Lung (tissue), 12 donors: ENCODE results near the gene UBE2O. TPM values are rescaled to one million over a fixed set of nuclear protein-coding genes. Genes with fewer than 3 reads are reported as not detected.

ENCODE experiments used
- ATAC-seq: fragments of 200-7000 bp; cut with Tn5 transposase; one replicate; pipeline ENCODE4 v1.9.1; 2020; ENCODE audit warnings: moderate number of reproducible peaks; ENCODE audit not compliant: insufficient read depth, low FRiP score
- DNase-seq, 3 donors: peaks; one replicate each; pipeline ENCODE4 v3.0.0-alpha.2; 2013 to 2017
- H3K27ac ChIP-seq, 2 donors: one replicate each; pipeline ENCODE4 v1.5.1; 2013; ENCODE audit warnings: mild to moderate bottlenecking in 2 of 2, moderate library complexity in 2 of 2, control low read depth in 1 of 2, inconsistent platforms in 1 of 2, low read depth in 1 of 2, low read length in 1 of 2
- H3K27me3 ChIP-seq, 3 donors: one replicate each; pipeline ENCODE4 v1.5.1; 2013; ENCODE audit warnings: low read length in 2 of 3; ENCODE audit not compliant: control insufficient read depth in 3 of 3, insufficient read depth in 3 of 3
- H3K36me3 ChIP-seq, 4 donors: one replicate each; pipeline ENCODE4 v1.5.1; 2013; ENCODE audit warnings: low read length in 4 of 4, mild to moderate bottlenecking in 1 of 4, moderate library complexity in 1 of 4; ENCODE audit not compliant: control insufficient read depth in 4 of 4, insufficient read depth in 4 of 4
- H3K4me1 ChIP-seq, 5 donors: one replicate each; pipeline ENCODE4 v1.5.1; 2013; ENCODE audit warnings: low read length in 5 of 5, mild to moderate bottlenecking in 2 of 5, moderate library complexity in 1 of 5; ENCODE audit not compliant: control insufficient read depth in 5 of 5, insufficient read depth in 5 of 5
- H3K4me3 ChIP-seq: one replicate; pipeline ENCODE4 v1.5.1; 2013; ENCODE audit warnings: mild to moderate bottlenecking, control low read depth, moderate library complexity
- H3K9ac ChIP-seq, 2 donors: one replicate each; pipeline ENCODE4 v1.5.1; 2013; ENCODE audit warnings: low read length in 2 of 2, control low read depth in 1 of 2; ENCODE audit not compliant: insufficient read depth in 1 of 2
- H3K9me3 ChIP-seq, 4 donors: one replicate each; pipeline ENCODE4 v1.5.1; 2013; ENCODE audit warnings: low read length in 3 of 4, mild to moderate bottlenecking in 1 of 4, moderate library complexity in 1 of 4; ENCODE audit not compliant: control insufficient read depth in 4 of 4, insufficient read depth in 3 of 4
- CTCF ChIP-seq: IDR thresholded peaks from 2 replicates; pipeline ENCODE4 v1.5.1; 2012; ENCODE audit warnings: mild to moderate bottlenecking; ENCODE audit errors: control extremely low read depth, extremely low read depth
- WGBS, 2 donors: extraction: QIAGEN DNeasy Blood & Tissue Kit; methylation state at CpG; one replicate each; pipeline ENCODE4 v1.1.7; 2013; 5-methylcytosine and 5-hydroxymethylcytosine counted together
- polyA plus RNA-seq, 2 donors: library from polyadenylated mRNA; stranded (reverse); fragments of 200-250 nt; gene quantifications; one replicate each; pipeline ENCODE4 v1.2.1, GENCODE V29; 2013
- total RNA-seq, 2 donors: library from RNA; depleted of rRNA in 1 of 2; stranded (reverse); fragments of >200 nt in 1 of 2; gene quantifications; one replicate each; pipeline ENCODE4 v1.2.1, GENCODE V29; 2014 to 2021
- donor health status: control.
- donor health status: control.
- donor health status: Bipolar disorder and iron deficiency.
- donor health status: healthy.
- donor health status: DM: yes; HTN: yes; CAD: no.

UBE2O gene
- total and polyA plus RNA-seq, 4 donors: 10.8 to 24.6 (median 17.7) TPM

GRCh38 chr17:76446449-76447231, 6.3 kb downstream of the UBE2O start:
- Histone ChIP-seq H3K9ac (no peak overlapping the region), H3K9me3 (no peaks in the 10 kb centered on the region), H3K4me3 (no peak overlapping the region), H3K27ac (peak overlapping the region; percentile 13 to 84), H3K27me3 (no peaks in the 10 kb centered on the region), H3K36me3 (peaks cover 0 to 4% (median 0%) of the 10 kb centered on the region in 4 donors), H3K4me1 (peaks cover 0 to 24% (median 11%) of the 10 kb centered on the region in 5 donors)
- ATAC-seq (peak; percentile 63), DNase-seq (no peak)
- TF ChIP-seq CTCF: no peak
- 52 to 62% methylated on average over 9 of the region's 9 CpGs for WGBS, 2 donors

- Histone ChIP-seq H3K27me3 (no peaks in the 10 kb centered on the region), H3K27ac (peak overlapping the region; percentile 59 to 84), H3K9ac (no peak overlapping the region), H3K4me1 (peaks cover 0 to 25% (median 10%) of the 10 kb centered on the region in 5 donors), H3K4me3 (no peak overlapping the region), H3K36me3 (peaks cover 0 to 4% (median 0%) of the 10 kb centered on the region in 4 donors), H3K9me3 (no peaks in the 10 kb centered on the region)
- DNase-seq (no peak), ATAC-seq (no peak)
- no peak for TF ChIP-seq CTCF
- WGBS, 2 donors: 68 to 76% methylated on average over 10 of the region's 10 CpGs
Measured at GRCh38 chr17:76445697-76446448, 7.1 kb downstream of the UBE2O start.

- ATAC-seq: no peak
- Histone ChIP-seq H3K9ac (no peak overlapping the region), H3K36me3 (peaks cover 0 to 4% (median 0%) of the 10 kb centered on the region in 4 donors), H3K27me3 (no peaks in the 10 kb centered on the region), H3K4me1 (peaks cover 0 to 32% (median 10%) of the 10 kb centered on the region in 5 donors), H3K4me3 (no peak overlapping the region), H3K27ac (no peak overlapping the region), H3K9me3 (no peaks in the 10 kb centered on the region)
- no peak for TF ChIP-seq CTCF
- DNase-seq: no peak
- 77 to 85% methylated on average over 9 of the region's 9 CpGs for WGBS, 2 donors
Measured at GRCh38 chr17:76444518-76445311, 8.2 kb downstream of the UBE2O start.
